ENCODE data around the gene SIM2.

GRCh38 chr21:36751383-36751782 lies 52.5 kb downstream of the SIM2 start:
- TF ChIP-seq CEBPB (IDR thresholded peaks at IDR 0.05; ENCODE audit: low read depth) (no peak), ZNF274 (IDR thresholded peaks at IDR 0.05; ENCODE audit: low read depth, low read length) (no peak), SRF (IDR thresholded peaks at IDR 0.05; ENCODE audit: low read depth) (no peak), CTCF (IDR thresholded peaks at IDR 0.05 in 2 of 3, conservative IDR thresholded peaks at IDR 0.05 in 1 of 3; ENCODE audit: borderline replicate concordance in 1 of 3, insufficient read depth in 1 of 3, low read depth in 2 of 3, low read length in 2 of 3) (no peak), REST (IDR thresholded peaks at IDR 0.05; ENCODE audit: low read depth) (no peak), POLR2A (IDR thresholded peaks at IDR 0.05; ENCODE audit: borderline replicate concordance, extremely low read depth, insufficient read depth, insufficient read length) (no peak)
